ENCODE measurements around the gene WDR5.

The WDR5 gene

DNA sequence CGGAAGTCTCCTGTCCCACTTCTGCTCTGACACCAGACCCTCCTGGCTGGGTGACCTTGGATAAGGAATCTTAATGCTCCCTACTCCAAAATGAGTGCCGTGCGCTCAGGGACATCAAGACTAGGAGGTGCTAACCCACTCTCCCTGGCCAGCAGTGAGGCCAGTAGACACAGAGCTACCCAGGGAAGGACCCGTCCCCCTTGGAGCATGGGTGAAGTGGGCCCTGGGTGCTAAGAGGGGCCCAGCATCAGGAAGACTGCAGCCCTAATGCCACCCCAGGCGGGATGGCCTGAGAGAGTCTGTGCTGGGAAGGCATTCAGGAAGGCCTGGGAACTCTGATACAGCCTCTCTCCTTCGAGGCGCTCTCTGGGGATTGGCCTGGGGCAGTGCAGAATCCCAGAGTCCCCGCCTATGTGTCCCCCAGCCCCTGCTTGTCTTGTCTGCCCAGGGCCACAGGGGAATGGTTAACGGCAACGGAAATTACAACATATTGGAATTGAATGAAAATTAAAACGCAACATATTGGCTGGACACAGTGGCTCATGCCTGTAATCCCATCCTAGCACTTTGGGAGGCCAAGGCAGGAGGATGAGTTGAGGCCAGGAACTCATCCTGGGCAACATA is 58.1 kb downstream of the WDR5 start:
- H3K36me3 Mint-ChIP-seq (ENCODE audit: low read depth), result no peaks in the 10 kb centered on the region
- no peaks in the 10 kb centered on the region for H3K9me3 Mint-ChIP-seq
- H3K27ac Mint-ChIP-seq, result no peak overlapping the region
- peaks cover 50% of the 10 kb centered on the region for H3K27me3 Mint-ChIP-seq (ENCODE audit: low read depth, poor library complexity)
- H3K4me3 Mint-ChIP-seq, result no peak overlapping the region
- TF ChIP-seq, protein P1, sequence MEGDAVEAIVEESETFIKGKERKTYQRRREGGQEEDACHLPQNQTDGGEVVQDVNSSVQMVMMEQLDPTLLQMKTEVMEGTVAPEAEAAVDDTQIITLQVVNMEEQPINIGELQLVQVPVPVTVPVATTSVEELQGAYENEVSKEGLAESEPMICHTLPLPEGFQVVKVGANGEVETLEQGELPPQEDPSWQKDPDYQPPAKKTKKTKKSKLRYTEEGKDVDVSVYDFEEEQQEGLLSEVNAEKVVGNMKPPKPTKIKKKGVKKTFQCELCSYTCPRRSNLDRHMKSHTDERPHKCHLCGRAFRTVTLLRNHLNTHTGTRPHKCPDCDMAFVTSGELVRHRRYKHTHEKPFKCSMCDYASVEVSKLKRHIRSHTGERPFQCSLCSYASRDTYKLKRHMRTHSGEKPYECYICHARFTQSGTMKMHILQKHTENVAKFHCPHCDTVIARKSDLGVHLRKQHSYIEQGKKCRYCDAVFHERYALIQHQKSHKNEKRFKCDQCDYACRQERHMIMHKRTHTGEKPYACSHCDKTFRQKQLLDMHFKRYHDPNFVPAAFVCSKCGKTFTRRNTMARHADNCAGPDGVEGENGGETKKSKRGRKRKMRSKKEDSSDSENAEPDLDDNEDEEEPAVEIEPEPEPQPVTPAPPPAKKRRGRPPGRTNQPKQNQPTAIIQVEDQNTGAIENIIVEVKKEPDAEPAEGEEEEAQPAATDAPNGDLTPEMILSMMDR (IDR thresholded peaks at IDR 0.05), result no peak
- no peak for DNase-seq
- peaks cover 24% of the 10 kb centered on the region for H3K4me1 Mint-ChIP-seq

DNA sequence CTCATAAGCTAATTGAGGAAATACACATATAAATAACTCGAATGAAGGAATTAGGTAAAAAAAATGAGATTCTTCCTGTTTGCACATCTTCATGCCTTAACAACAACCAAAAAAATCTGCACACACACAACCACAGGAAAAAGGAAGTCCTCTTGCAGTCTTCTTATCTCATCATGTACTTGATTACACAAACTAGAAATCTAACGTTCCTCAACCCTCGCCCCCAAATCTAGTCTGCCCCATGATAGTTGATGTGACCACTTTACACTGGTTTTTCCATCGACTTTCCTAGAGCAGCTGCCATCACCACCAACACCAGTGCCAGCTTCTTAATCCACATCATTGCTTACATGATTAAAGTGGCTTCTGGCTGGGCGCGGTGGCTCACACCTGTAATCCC is 59.7 kb downstream of the WDR5 start:
- Mint-ChIP-seq H3K27me3 (ENCODE audit: low read depth, poor library complexity) (peaks cover 40% of the 10 kb centered on the region), H3K27ac (no peak overlapping the region), H3K36me3 (ENCODE audit: low read depth) (no peaks in the 10 kb centered on the region), H3K4me1 (peaks cover 11% of the 10 kb centered on the region), H3K4me3 (no peak overlapping the region), H3K9me3 (no peaks in the 10 kb centered on the region)
- TF ChIP-seq, protein P1 (IDR thresholded peaks at IDR 0.05), result no peak
- no peak for DNase-seq

DNA sequence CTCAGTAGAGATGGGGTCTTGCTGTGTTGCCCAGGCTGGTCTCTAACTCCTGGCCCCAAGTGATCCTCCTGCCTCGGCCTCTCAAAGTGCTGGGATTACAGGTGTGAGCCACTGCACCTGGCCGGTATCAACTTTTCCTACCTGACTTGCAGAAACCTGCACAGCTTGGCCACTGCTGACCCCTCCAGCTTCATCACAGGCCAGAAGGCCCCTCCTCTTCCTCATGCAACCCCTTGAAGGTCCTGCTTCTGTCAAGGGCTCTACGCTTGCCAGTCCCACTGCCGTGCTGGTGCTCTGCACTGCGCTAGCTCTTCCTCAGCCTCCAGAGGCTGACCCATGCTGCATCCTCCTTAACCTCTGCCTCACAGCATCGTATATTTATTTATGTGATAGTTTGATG is 61.0 kb downstream of the WDR5 start:
- no peak overlapping the region for H3K4me3 Mint-ChIP-seq
- H3K27me3 Mint-ChIP-seq (ENCODE audit: low read depth, poor library complexity), result peaks cover 35% of the 10 kb centered on the region
- H3K9me3 Mint-ChIP-seq, result peaks cover 5% of the 10 kb centered on the region
- peaks cover 7% of the 10 kb centered on the region for H3K4me1 Mint-ChIP-seq
- TF ChIP-seq, protein P1 (IDR thresholded peaks at IDR 0.05), result no peak
- H3K36me3 Mint-ChIP-seq (ENCODE audit: low read depth), result no peaks in the 10 kb centered on the region
- H3K27ac Mint-ChIP-seq, result peak overlapping the region; percentile 13
- no peak for DNase-seq

DNA sequence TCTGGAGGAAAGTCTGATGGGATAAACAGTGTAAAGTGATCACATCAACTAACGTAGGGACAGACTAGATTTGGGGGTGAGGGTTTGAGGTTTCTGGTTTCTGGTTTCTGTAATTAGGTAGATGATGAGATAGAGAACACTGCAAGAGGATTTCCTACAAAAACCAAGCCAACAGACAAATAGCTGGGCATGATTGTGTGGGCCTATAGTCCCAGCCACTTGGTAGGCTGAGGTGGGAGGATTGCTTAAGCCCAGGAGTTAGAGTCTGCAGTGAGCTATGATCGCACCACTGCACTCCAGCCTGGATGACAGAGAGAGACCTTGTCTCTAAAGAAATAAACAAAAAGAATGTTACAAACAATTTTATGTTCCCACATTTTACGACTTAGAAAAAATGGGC is 62.9 kb downstream of the WDR5 start:
- Mint-ChIP-seq H3K27me3 (ENCODE audit: low read depth, poor library complexity) (peaks cover 33% of the 10 kb centered on the region), H3K4me1 (peaks cover 5% of the 10 kb centered on the region), H3K9me3 (peaks cover 10% of the 10 kb centered on the region), H3K27ac (peak overlapping the region; percentile 86), H3K36me3 (ENCODE audit: low read depth) (no peaks in the 10 kb centered on the region), H3K4me3 (no peak overlapping the region)
- TF ChIP-seq, protein P1 (IDR thresholded peaks at IDR 0.05), result no peak
- no peak for DNase-seq

DNA sequence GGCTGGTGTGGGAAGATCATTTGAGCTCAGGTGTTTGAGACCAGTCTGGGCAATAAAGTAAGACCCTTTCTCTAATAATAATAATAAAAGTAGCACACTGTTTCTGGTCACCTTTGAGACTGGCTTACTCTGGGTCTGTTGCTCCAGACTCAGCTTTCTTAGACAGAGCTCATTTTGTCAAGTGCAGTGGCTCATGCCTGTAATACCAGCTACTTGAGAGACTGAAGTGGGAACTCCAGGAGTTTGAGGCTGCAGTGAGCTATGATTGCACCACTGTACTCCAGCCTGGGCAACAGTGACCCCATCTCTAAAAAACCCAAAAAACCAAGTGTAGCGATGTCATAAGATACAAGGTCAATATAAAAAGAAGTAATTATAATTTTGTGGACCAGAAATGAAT is 64.8 kb downstream of the WDR5 start:
- TF ChIP-seq, protein P1 (IDR thresholded peaks at IDR 0.05), result no peak
- DNase-seq, result no peak
- Mint-ChIP-seq H3K9me3 (peaks cover 10% of the 10 kb centered on the region), H3K4me1 (peaks cover 24% of the 10 kb centered on the region), H3K36me3 (ENCODE audit: low read depth) (no peaks in the 10 kb centered on the region), H3K4me3 (no peak overlapping the region), H3K27me3 (ENCODE audit: low read depth, poor library complexity) (peaks cover 35% of the 10 kb centered on the region), H3K27ac (no peak overlapping the region)

DNA sequence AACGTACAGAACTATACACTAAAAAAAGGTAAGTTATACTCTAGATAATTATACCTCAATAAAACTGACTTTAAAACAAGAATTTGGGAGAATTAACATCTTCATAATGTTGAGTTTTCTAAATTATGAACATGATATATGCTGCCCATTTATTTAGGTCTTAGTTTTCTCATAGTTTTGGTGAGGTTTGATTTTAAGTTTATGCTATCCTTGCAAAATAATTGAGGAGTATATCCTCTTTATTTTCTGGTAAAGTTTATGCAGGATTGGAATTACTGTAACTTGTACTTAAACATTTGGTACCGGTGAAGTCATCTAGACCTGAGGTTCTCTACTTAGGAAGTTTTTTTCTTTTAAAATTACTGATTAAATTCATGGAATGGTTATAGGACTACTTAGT is 67.3 kb downstream of the WDR5 start:
- TF ChIP-seq, protein P1 (IDR thresholded peaks at IDR 0.05), result no peak
- Mint-ChIP-seq H3K9me3 (peaks cover 10% of the 10 kb centered on the region), H3K27ac (no peak overlapping the region), H3K36me3 (ENCODE audit: low read depth) (no peaks in the 10 kb centered on the region), H3K4me3 (no peak overlapping the region), H3K27me3 (ENCODE audit: low read depth, poor library complexity) (peaks cover 17% of the 10 kb centered on the region), H3K4me1 (peaks cover 39% of the 10 kb centered on the region)
- DNase-seq, result no peak

Measured in nephron progenitor cell (in vitro differentiated cells).